ENCODE results near the gene APOA4. TPM values are rescaled to one million over a fixed set of nuclear protein-coding genes. Genes with fewer than 3 reads are reported as not detected.

Gene APOA4
- total and polyA plus RNA-seq, 9 of the 15 experiments (the other 6 are each of a cell fraction or from before 2014, with no cell fraction given): 0.07 TPM; not detected in 8

DNA sequence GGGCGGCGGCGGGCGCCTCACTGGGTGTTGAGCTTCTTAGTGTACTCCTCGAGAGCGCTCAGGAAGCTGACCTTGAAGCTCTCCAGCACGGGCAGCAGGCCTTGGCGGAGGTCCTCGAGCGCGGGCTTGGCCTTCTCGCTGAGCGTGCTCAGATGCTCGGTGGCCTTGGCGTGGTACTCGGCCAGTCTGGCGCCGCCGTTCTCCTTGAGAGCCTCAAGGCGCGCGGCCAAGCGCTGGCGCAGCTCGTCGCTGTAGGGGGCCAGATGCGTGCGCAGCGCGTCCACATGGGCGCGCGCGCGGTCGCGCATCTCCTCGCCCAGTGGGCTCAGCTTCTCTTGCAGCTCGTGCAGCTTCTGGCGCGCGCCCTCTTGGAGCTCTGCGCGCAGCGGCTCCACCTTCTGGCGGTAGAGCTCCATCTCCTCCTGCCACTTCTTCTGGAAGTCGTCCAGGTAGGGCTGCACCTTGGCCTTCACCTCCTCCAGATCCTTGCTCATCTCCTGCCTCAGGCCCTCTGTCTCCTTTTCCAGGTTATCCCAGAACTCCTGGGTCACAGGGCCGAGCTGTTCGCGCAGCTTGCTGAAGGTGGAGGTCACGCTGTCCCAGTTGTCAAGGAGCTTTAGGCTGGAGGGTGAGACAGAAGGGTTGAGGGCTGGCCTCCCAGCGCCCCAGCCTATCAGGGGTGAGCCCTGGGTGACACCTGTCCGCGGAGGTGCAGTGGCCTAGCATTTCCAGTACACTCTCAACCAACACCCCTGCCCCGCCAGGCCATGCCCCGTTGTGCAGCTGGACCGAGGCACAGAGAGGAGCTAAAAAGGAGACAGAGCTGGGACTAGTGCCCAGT lies 12.9 kb upstream of the APOA4 start (continued):
- TF ChIP-seq, protein P1, sequence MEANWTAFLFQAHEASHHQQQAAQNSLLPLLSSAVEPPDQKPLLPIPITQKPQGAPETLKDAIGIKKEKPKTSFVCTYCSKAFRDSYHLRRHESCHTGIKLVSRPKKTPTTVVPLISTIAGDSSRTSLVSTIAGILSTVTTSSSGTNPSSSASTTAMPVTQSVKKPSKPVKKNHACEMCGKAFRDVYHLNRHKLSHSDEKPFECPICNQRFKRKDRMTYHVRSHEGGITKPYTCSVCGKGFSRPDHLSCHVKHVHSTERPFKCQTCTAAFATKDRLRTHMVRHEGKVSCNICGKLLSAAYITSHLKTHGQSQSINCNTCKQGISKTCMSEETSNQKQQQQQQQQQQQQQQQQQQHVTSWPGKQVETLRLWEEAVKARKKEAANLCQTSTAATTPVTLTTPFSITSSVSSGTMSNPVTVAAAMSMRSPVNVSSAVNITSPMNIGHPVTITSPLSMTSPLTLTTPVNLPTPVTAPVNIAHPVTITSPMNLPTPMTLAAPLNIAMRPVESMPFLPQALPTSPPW (CRISPR knock-in tag; IDR thresholded peaks at IDR 0.05): no peak
- TF ChIP-seq, protein P2, sequence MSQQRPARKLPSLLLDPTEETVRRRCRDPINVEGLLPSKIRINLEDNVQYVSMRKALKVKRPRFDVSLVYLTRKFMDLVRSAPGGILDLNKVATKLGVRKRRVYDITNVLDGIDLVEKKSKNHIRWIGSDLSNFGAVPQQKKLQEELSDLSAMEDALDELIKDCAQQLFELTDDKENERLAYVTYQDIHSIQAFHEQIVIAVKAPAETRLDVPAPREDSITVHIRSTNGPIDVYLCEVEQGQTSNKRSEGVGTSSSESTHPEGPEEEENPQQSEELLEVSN (IDR thresholded peaks at IDR 0.05; ENCODE audit: borderline replicate concordance in 1 of 2, extremely low read depth in 1 of 2, insufficient read depth in 1 of 2, insufficient read length in 1 of 2, low read depth in 1 of 2, low read length in 1 of 2, poor library complexity in 1 of 2, severe bottlenecking in 1 of 2): peak; percentile 81 to 90
- TF ChIP-seq CEBPB (tag; IDR thresholded peaks at IDR 0.05) (no peak), MTF1 (CRISPR knock-in tag; IDR thresholded peaks at IDR 0.05; ENCODE audit: borderline replicate concordance) (no peak), HIVEP1 (CRISPR knock-in tag; IDR thresholded peaks at IDR 0.05) (no peak), COPS2 (conservative IDR thresholded peaks at IDR 0.05) (no peak), MEF2D (tag; conservative IDR thresholded peaks at IDR 0.05; ENCODE audit: low read depth) (no peak), LCOR (CRISPR knock-in tag; IDR thresholded peaks at IDR 0.05) (no peak), CBFA2T2 (conservative IDR thresholded peaks at IDR 0.05) (no peak), ZNF707 (CRISPR knock-in tag; conservative IDR thresholded peaks at IDR 0.05) (no peak), ZNF589 (CRISPR knock-in tag; IDR thresholded peaks at IDR 0.05; ENCODE audit: low read depth) (no peak), HNRNPH1 (optimal IDR thresholded peaks at IDR 0.05; ENCODE audit: low read depth, low read length) (no peak), MYNN (IDR thresholded peaks at IDR 0.05) (no peak), MYNN (CRISPR knock-in tag; IDR thresholded peaks at IDR 0.05) (no peak), GABPB2 (CRISPR knock-in tag; conservative IDR thresholded peaks at IDR 0.05) (no peak), SOX6 (IDR thresholded peaks at IDR 0.05) (no peak)
- TF ChIP-seq, protein P3, sequence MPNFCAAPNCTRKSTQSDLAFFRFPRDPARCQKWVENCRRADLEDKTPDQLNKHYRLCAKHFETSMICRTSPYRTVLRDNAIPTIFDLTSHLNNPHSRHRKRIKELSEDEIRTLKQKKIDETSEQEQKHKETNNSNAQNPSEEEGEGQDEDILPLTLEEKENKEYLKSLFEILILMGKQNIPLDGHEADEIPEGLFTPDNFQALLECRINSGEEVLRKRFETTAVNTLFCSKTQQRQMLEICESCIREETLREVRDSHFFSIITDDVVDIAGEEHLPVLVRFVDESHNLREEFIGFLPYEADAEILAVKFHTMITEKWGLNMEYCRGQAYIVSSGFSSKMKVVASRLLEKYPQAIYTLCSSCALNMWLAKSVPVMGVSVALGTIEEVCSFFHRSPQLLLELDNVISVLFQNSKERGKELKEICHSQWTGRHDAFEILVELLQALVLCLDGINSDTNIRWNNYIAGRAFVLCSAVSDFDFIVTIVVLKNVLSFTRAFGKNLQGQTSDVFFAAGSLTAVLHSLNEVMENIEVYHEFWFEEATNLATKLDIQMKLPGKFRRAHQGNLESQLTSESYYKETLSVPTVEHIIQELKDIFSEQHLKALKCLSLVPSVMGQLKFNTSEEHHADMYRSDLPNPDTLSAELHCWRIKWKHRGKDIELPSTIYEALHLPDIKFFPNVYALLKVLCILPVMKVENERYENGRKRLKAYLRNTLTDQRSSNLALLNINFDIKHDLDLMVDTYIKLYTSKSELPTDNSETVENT (CRISPR knock-in tag; IDR thresholded peaks at IDR 0.05): peak; percentile 30; the same call in 1 of the 2 replicates
- TF ChIP-seq, protein P4, sequence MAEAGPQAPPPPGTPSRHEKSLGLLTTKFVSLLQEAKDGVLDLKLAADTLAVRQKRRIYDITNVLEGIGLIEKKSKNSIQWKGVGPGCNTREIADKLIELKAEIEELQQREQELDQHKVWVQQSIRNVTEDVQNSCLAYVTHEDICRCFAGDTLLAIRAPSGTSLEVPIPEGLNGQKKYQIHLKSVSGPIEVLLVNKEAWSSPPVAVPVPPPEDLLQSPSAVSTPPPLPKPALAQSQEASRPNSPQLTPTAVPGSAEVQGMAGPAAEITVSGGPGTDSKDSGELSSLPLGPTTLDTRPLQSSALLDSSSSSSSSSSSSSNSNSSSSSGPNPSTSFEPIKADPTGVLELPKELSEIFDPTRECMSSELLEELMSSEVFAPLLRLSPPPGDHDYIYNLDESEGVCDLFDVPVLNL (CRISPR knock-in tag; IDR thresholded peaks at IDR 0.05; ENCODE audit: low read depth): 0 out of 2 replicates have a peak, but pooled peaks have one; percentile 30
- TF ChIP-seq, protein P5, sequence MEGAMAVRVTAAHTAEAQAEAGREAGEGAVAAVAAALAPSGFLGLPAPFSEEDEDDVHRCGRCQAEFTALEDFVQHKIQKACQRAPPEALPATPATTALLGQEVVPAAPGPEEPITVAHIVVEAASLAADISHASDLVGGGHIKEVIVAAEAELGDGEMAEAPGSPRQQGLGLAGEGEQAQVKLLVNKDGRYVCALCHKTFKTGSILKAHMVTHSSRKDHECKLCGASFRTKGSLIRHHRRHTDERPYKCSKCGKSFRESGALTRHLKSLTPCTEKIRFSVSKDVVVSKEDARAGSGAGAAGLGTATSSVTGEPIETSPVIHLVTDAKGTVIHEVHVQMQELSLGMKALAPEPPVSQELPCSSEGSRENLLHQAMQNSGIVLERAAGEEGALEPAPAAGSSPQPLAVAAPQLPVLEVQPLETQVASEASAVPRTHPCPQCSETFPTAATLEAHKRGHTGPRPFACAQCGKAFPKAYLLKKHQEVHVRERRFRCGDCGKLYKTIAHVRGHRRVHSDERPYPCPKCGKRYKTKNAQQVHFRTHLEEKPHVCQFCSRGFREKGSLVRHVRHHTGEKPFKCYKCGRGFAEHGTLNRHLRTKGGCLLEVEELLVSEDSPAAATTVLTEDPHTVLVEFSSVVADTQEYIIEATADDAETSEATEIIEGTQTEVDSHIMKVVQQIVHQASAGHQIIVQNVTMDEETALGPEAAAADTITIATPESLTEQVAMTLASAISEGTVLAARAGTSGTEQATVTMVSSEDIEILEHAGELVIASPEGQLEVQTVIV (CRISPR knock-in tag; IDR thresholded peaks at IDR 0.05; ENCODE audit: borderline replicate concordance): no peak
